K562 (cell line): ENCODE data around the gene ACTR3C. TPM values are rescaled to one million over a fixed set of nuclear protein-coding genes. Genes with fewer than 3 reads are reported as not detected.

Experiments
- ATAC-seq: fragments of 200-7000 bp; cut with Tn5 transposase; 3 replicates; pipeline ENCODE4 v1.9.1; 2020; ENCODE audit warnings: moderate library complexity
- BruUV-seq: library from RNA; stranded (reverse); fragments of 400-500 nt; replicated peaks from 2 replicates; lab custom pipeline; 2021; lab: Mats Ljungman, UMichigan
- CTCF ChIA-PET: fragments of 300-600 bp; formaldehyde crosslinking; extraction: SDS; loops from one replicate; lab custom pipeline; 2021; ENCODE audit warnings: low intra/inter-chr PET ratio; lab: Yijun Ruan, JAX
- POLR2A ChIA-PET: fragments of 300-600, 350-650 bp; sonication (Branson Sonifier 250); formaldehyde crosslinking; extraction: SDS; loops from one replicate; lab custom pipeline; 2021; ENCODE audit warnings: antibody characterized with exemption, inconsistent platforms; lab: Yijun Ruan, JAX
- DNase-seq, 4 experiments: peaks; one replicate each; pipeline versions ENCODE4 v3.0.0 to v3.0.0-alpha.2; 2011 to 2018; ENCODE audit warnings: low spot score in 3 of 4, mixed read lengths in 3 of 4; ENCODE audit errors: extremely low read depth in 1 of 4
- FAIRE-seq: peaks from 2 replicates; lab custom pipeline; 2011; peaks lifted over from hg19 to GRCh38; lab: Jason Lieb, UNC
- H2AFZ ChIP-seq: 2 replicates; pipeline ENCODE4 v1.6.0; 2011; ENCODE audit warnings: low read depth, low read length, control low read depth, inconsistent platforms
- H3K27ac ChIP-seq: fragments of 200-600 bp; 3 replicates; pipeline ENCODE4 v1.8.0; 2011; ENCODE audit warnings: low read depth, mild to moderate bottlenecking, control low read depth, inconsistent platforms, low read length, moderate library complexity, mixed read lengths; ENCODE audit errors: extremely low read depth
- H3K27me3 ChIP-seq, 2 experiments: fragments of 300-600 bp in 1 of 2; 2 replicates in 1 of 2; 3 replicates in 1 of 2; pipeline versions ENCODE4 v1.6.0 to v1.8.0; 2011; ENCODE audit warnings: inconsistent platforms in 2 of 2, low read length in 2 of 2, mild to moderate bottlenecking in 1 of 2, mixed read lengths in 1 of 2, moderate library complexity in 1 of 2; ENCODE audit not compliant: control insufficient read depth in 2 of 2, insufficient read depth in 2 of 2
- H3K36me3 ChIP-seq: fragments of 300-600 bp; 3 replicates; pipeline ENCODE4 v1.8.0; 2011; ENCODE audit warnings: mild to moderate bottlenecking, low read length, inconsistent platforms; ENCODE audit not compliant: control insufficient read depth, insufficient read depth
- H3K4me1 ChIP-seq, 2 experiments: fragments of 200-600 bp in 1 of 2; replicated peaks in 1 of 2; 2 replicates in 1 of 2; 3 replicates in 1 of 2; pipeline versions ENCODE4 v1.5.1 to v1.8.0; 2011; ENCODE audit warnings: inconsistent platforms in 2 of 2, low read length in 2 of 2, mild to moderate bottlenecking in 1 of 2, mixed read lengths in 1 of 2, moderate library complexity in 1 of 2; ENCODE audit not compliant: control insufficient read depth in 2 of 2, insufficient read depth in 2 of 2
- H3K4me2 ChIP-seq: 2 replicates; pipeline ENCODE4 v1.6.1; 2011; ENCODE audit warnings: low read length, control low read depth, inconsistent platforms, mixed read lengths; ENCODE audit not compliant: insufficient read depth
- H3K4me3 ChIP-seq: fragments of 200-600 bp; sonication (generic), shearing (Covaris generic); 2 replicates; pipeline ENCODE4 v1.5.1; 2016; ENCODE audit warnings: control low read depth, inconsistent platforms
- H3K79me2 ChIP-seq: fragments of 200-600 bp; 3 replicates; pipeline ENCODE4 v1.8.0; 2011; ENCODE audit warnings: low read length, inconsistent platforms; ENCODE audit not compliant: control insufficient read depth, insufficient read depth
- H3K9ac ChIP-seq, 2 experiments: 2 replicates each; pipeline versions ENCODE4 v1.6.0 to v1.6.1; 2011; ENCODE audit warnings: low read depth in 2 of 2, low read length in 2 of 2, control low read depth in 1 of 2, inconsistent platforms in 1 of 2, mild to moderate bottlenecking in 1 of 2, mixed read lengths in 1 of 2; ENCODE audit not compliant: insufficient read depth in 1 of 2
- H3K9me1 ChIP-seq: one replicate; pipeline ENCODE4 v1.6.0; 2011; ENCODE audit warnings: inconsistent platforms, mild to moderate bottlenecking, low read length, moderate library complexity; ENCODE audit not compliant: control insufficient read depth, insufficient read depth
- H3K9me3 ChIP-seq: replicated peaks from 2 replicates; pipeline ENCODE4 v1.5.1; 2011; ENCODE audit warnings: low read depth, low read length, inconsistent platforms; ENCODE audit not compliant: control insufficient read depth, insufficient read depth
- H4K20me1 ChIP-seq: replicated peaks from 2 replicates; pipeline ENCODE4 v1.6.1; 2011; ENCODE audit warnings: low read length, inconsistent platforms, mixed read lengths; ENCODE audit not compliant: control insufficient read depth, insufficient read depth
- FOXP1 ChIP-seq: sonication (generic); formaldehyde crosslinking; IDR thresholded peaks from 2 replicates; pipeline ENCODE4 v1.8.0; 2022; ENCODE audit warnings: mild to moderate bottlenecking, missing genetic modification reagents
- HMGN3 ChIP-seq: IDR thresholded peaks from 2 replicates; pipeline ENCODE4 v1.6.1; 2011; ENCODE audit warnings: borderline replicate concordance, low read depth, mild to moderate bottlenecking, mixed read lengths, low read length; ENCODE audit not compliant: insufficient read length; ENCODE audit errors: extremely low read depth
- NBN ChIP-seq: fragments of 450-650 bp; IDR thresholded peaks from 2 replicates; pipeline ENCODE4 v1.6.1; 2016; ENCODE audit warnings: low read depth, mild to moderate bottlenecking
- PCBP1 ChIP-seq: fragments of 200-400 bp; formaldehyde crosslinking; IDR thresholded peaks from 2 replicates; pipeline ENCODE4 v1.6.1; 2018; ENCODE audit warnings: mild to moderate bottlenecking, low read depth, low read length; ENCODE audit not compliant: poor library complexity, severe bottlenecking
- RBM17 ChIP-seq: fragments of 200-400 bp; formaldehyde crosslinking; IDR thresholded peaks from 2 replicates; pipeline ENCODE4 v1.6.1; 2017; ENCODE audit warnings: low read depth, mild to moderate bottlenecking, low read length, borderline replicate concordance
- SETDB1 ChIP-seq: IDR thresholded peaks from one replicate; pipeline ENCODE4 v1.6.1; 2012; ENCODE audit warnings: low read length, control low read depth, inconsistent platforms
- SNIP1 ChIP-seq: fragments of 450-650 bp; IDR thresholded peaks from 2 replicates; pipeline ENCODE4 v1.7.1; 2017; ENCODE audit warnings: low read depth, mild to moderate bottlenecking
- ZNF124 ChIP-seq: sonication (generic); formaldehyde crosslinking; IDR thresholded peaks from 2 replicates; pipeline ENCODE4 v1.8.1; 2022; ENCODE audit warnings: missing genetic modification reagents
- ZNF311 ChIP-seq: fragments of 250-450 bp; sonication (Bioruptor Pico); IDR thresholded peaks from 2 replicates; pipeline ENCODE4 v1.4.0; 2020; ENCODE audit warnings: mild to moderate bottlenecking, moderate library complexity
- WGBS: fragments of 100-300 bp; shearing (Covaris generic); methylation state at CpG from one replicate; pipeline ENCODE4 v1.1.6; 2016; ENCODE audit warnings: low coverage, mixed read lengths; ENCODE audit not compliant: insufficient coverage; ENCODE audit errors: missing lambda C conversion rate; 5-methylcytosine and 5-hydroxymethylcytosine counted together
- in situ Hi-C: fragments of 300-500 bp; cut with MboI; formaldehyde crosslinking; loops from 4 replicates; pipeline ENCODE4 v1.15.0; 2018; ENCODE audit warnings: inconsistent platforms, mixed read lengths
- intact Hi-C: fragments of 100-400 bp; cut with micrococcal nuclease; formaldehyde crosslinking; loops from 2 replicates; pipeline ENCODE4 v1.14.2; 2022
- polyA plus RNA-seq, 8 experiments: library from polyadenylated mRNA; depleted of rRNA in 4 of 8; stranded (reverse) in 5 of 8; unstranded in 3 of 8; fragments of >200 nt; fragmentation: Nextera tagmentation in 2 of 8; fragmentation: Illumina TruSeq in 1 of 8; extraction: Ambion mirVana in 2 of 8; extraction: Trizol in 1 of 8; gene quantifications; 2 replicates each; pipeline versions ENCODE4 v1.2.1 to v1.2.3, GENCODE V29; 2011 to 2014; ENCODE audit warnings: inconsistent platforms in 1 of 8, missing spikeins in 1 of 8
- total RNA-seq, 7 experiments: library from RNA; depleted of rRNA in 6 of 7; stranded (reverse); fragments of >200 nt in 6 of 7; fragmentation: Illumina TruSeq in 2 of 7; extraction: Trizol in 2 of 7; gene quantifications; 2 replicates each; pipeline versions ENCODE4 v1.2.1 to v1.2.3, GENCODE V29; 2011 to 2021; ENCODE audit warnings: low replicate concordance in 1 of 7
- TF ChIP-seq, protein P1 (sequence below): fragments of 450-650 bp; IDR thresholded peaks from 2 replicates; pipeline ENCODE4 v1.6.1; 2016
- TF ChIP-seq, protein P2 (sequence below): sonication (generic); formaldehyde crosslinking; IDR thresholded peaks from 2 replicates; pipeline ENCODE4 v1.9.0; 2022; ENCODE audit warnings: mild to moderate bottlenecking, missing genetic modification reagents

Gene ACTR3C
- total and polyA plus RNA-seq, 9 of the 15 experiments (the other 6 are each of a cell fraction or from before 2014, with no cell fraction given): 9.0 to 35.4 (median 13.3) TPM

DNA sequence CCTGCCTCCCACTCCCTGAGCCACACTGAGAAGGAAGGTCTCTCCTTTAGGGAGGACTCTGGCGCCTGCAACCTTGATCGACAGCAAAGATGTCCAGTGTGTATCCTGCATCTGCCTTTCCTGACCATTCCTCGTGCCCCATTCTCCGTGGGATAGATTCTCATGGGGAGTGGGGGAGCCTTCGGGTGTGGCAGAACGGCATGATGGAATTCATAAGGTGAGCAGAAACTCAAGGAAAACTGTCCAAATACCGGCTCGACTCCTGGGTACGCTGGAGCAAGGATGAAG lies 18.7 kb upstream of the ACTR3C start (continued):
- TF ChIP-seq, protein P1, sequence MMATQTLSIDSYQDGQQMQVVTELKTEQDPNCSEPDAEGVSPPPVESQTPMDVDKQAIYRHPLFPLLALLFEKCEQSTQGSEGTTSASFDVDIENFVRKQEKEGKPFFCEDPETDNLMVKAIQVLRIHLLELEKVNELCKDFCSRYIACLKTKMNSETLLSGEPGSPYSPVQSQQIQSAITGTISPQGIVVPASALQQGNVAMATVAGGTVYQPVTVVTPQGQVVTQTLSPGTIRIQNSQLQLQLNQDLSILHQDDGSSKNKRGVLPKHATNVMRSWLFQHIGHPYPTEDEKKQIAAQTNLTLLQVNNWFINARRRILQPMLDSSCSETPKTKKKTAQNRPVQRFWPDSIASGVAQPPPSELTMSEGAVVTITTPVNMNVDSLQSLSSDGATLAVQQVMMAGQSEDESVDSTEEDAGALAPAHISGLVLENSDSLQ: peak; percentile 59
- TF ChIP-seq FOXP1: no peak

DNA sequence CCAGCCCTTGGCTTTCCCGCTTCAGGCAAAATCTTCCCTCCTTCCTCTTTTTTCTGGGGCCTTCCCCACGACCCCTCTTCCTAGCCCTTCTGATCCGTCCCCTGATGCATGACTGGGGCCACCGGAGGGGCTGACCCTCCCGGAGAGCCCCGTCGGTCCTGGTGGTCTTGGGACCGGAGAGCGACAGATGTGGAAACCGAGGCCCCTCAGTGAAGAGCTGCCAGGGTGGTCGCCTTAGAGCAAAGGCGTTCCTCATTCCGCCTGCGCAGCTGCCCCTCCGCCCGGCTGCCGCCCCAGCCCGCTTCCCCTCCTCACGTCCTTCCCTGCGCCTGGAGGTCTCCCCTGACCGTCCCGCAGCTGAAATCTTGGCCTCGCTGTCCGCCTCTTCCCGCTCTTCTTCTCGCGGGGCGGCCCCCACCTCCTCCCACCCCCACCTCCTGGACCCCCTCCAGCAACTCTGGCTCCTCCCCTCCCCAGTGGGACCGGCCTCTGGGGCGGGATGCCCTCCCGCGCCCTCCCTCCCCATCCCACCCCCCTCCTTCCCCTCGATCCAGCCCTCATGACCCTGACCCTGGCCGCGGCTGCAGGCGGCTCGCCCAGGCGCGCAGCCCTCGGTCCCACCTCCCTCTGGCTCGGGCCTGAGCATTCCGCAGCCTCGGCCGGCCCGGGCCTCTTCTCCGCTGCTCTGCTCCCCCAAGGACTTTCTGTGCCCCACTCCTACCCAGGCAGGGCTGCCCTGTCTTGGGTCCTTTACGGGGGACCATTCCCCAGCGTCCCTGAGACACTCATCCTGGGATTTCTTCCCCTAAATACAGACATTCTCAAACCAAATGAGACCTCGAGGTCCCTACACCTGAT lies 18.1 kb upstream of the ACTR3C start, which contains the start of gene RARRES2:
Gene RARRES2 (minus strand): TSS at position 367 of the 858 bp plus-strand sequence. CDS start 1,020 bp downstream, outside the sequence.
- ChIA-PET POLR2A (interaction anchor here (1.4 kb wide), 1 partner anchor 16 kb away, joined by 6 read pairs; no protein-coding TSS in a partner anchor), CTCF (interaction anchor here (0.5 kb wide), 1 partner anchor 27 kb away, joined by 3 read pairs; no protein-coding TSS in a partner anchor)
- Histone ChIP-seq H3K4me2 (no peak within 1 kb of the TSS), H2AFZ (peak within 1 kb of the TSS; percentile 3; the same call in 1 of the 2 replicates), H4K20me1 (peaks cover 5% of the 10 kb centered on the region; the same call in 1 of the 2 replicates), H3K9me3 (no peaks in the 10 kb centered on the region), H3K27me3 (peaks cover 11 to 19% of the 10 kb centered on the region in 2 experiments; a peak in 4 of 5 replicates), H3K79me2 (no peaks in the 10 kb centered on the region), H3K4me1 (peaks cover 0 to 36% of the 10 kb centered on the region in 2 experiments; a peak in 3 of 5 replicates), H3K9me1 (peaks cover under 1% of the 10 kb centered on the region), H3K36me3 (peaks cover 15% of the 10 kb centered on the region; the same call in 2 of the 3 replicates), H3K9ac (peak within 1 kb of the TSS in 1 of 2 experiments; percentile 69; a peak in 2 of 4 replicates), H3K4me3 (no peak within 1 kb of the TSS), H3K27ac (no peak within 1 kb of the TSS)
- intact Hi-C loops (no loop called here), in situ Hi-C loops (no loop called here)
- ATAC-seq (peak; percentile 36), FAIRE-seq (no peak), DNase-seq (peak in 2 of 4 experiments; percentile 56 to 58)
- TF ChIP-seq SNIP1 (no peak), HMGN3 (peak; percentile 14), ZNF311 (CRISPR knock-in tag) (no peak), SETDB1 (no peak), RBM17 (no peak), ZNF124 (CRISPR knock-in tag) (peak; percentile 35; the same call in 1 of the 2 replicates), PCBP1 (peak; percentile 64), NBN (no peak)
- TF ChIP-seq, protein P2, sequence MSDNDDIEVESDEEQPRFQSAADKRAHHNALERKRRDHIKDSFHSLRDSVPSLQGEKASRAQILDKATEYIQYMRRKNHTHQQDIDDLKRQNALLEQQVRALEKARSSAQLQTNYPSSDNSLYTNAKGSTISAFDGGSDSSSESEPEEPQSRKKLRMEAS (CRISPR knock-in tag): 0 out of 2 replicates have a peak, but pooled peaks have one; percentile 11
- BruUV-seq: no TSS peak
- WGBS: 45% methylated on average over 32 of the region's 49 CpGs
